ENCODE data around the gene OR4D10.

- no peak for TF ChIP-seq CTCF (IDR thresholded peaks at IDR 0.05)
- TF ChIP-seq POLR2A (IDR thresholded peaks at IDR 0.05): no peak
Measured at GRCh38 chr11:59511675-59512074, 38.6 kb downstream of the OR4D10 start.

Measured in thyroid gland (tissue), 4 donors.